HG02884 (cell line): ENCODE results near the gene SIGLEC11.
"Not testable (repeated sequence)": the region's sequence is repeated elsewhere in the genome, so short reads cannot be mapped to it uniquely, and the experiment has no call there.

Experiments
- ATAC-seq: cut with Tn5 transposase; IDR thresholded peaks from one replicate; pipeline ENCODE4 v1.9.1; 2021; ENCODE audit warnings: mild to moderate bottlenecking, moderate library complexity; ENCODE audit not compliant: unreplicated experiment

The SIGLEC11 gene

DNA sequence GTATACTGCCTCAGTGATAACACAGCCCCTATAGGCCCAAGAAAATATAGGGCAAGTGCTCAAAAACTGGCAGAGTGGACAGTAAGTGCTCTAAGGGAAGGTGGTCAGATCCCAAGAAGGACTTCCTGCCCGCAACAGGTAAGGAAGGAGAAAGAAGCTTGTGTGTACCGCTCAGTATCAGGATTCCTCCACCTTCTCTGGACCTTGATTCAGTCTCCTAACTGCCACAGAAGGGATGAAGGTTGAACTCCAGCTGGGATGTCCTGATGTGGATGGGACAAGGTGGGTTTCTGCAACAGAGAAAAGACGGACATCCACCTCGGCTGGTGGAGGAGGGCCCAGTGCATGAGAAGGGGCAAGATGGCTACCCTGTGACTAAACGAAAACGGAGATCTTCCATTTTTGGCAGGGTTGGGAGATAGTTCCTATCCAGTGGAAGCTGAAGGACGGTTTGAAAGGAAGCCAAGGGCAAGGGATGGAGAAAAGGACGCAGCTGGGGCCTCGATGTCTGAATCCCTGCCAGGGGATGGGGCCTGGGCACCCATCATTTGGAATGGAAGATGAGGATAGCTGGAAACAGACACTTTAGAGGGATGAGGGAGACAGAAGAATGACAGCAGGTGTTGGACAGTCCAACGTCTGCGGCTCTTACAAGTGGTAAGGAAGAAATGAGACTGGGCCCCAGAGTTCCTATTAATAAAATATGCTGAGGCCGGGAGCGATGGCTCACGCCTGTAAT is 33.3 kb downstream of the SIGLEC11 start:
- no peak for ATAC-seq

DNA sequence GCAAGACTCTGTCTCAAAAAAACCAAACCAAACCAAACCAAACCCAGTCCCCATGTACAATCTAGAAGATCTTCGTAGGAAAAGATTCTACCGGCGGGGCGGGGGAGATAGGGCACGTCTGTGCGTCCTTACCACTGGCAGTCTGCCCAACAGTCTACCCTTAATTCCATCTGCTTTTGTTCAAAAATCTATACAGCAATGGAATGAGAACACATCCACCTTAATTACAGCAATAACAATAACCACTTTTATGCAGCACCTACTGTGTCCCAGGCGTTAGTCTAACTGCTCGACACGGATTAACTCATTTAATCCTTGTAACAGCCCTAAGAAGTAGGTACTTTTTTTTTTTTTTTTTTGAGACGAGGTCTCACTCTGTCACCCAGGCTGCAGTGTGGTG is 34.5 kb downstream of the SIGLEC11 start:
- ATAC-seq = no peak

DNA sequence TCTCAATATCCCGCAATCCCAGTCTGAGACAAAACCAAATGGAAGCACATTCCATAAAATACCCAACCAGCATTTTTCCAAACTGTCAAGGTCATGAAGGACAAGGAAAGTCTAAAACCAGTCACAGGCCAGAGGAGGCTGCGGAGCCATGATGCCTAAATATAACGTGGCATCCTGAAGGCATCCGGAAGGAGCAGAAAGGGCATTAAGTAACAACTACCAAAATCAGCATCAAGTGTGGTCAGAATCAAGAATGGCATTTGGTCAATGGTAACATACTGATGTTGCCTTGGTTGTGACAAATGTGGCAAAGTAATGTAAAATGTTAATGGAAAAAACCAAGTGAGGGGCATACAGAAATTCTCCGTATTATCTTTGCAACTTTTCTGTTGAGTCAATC is 35.5 kb downstream of the SIGLEC11 start:
- no peak for ATAC-seq

DNA sequence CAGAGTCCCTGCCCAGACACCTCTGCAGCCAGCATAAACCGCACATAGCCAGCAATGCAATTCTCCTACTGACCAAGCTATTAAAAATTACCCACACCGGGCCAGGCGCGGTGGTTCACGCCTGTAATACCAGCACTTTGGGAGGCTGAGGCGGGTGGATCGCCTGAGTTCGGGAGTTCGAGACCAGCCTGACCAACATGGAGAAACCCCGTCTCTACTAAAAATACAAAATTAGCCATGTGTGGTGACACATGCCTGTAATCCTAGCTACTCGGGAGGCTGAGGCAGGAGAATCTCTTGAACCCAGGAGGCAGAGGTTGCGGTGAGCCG is 36.1 kb downstream of the SIGLEC11 start:
- ATAC-seq = not testable (repeated sequence)

DNA sequence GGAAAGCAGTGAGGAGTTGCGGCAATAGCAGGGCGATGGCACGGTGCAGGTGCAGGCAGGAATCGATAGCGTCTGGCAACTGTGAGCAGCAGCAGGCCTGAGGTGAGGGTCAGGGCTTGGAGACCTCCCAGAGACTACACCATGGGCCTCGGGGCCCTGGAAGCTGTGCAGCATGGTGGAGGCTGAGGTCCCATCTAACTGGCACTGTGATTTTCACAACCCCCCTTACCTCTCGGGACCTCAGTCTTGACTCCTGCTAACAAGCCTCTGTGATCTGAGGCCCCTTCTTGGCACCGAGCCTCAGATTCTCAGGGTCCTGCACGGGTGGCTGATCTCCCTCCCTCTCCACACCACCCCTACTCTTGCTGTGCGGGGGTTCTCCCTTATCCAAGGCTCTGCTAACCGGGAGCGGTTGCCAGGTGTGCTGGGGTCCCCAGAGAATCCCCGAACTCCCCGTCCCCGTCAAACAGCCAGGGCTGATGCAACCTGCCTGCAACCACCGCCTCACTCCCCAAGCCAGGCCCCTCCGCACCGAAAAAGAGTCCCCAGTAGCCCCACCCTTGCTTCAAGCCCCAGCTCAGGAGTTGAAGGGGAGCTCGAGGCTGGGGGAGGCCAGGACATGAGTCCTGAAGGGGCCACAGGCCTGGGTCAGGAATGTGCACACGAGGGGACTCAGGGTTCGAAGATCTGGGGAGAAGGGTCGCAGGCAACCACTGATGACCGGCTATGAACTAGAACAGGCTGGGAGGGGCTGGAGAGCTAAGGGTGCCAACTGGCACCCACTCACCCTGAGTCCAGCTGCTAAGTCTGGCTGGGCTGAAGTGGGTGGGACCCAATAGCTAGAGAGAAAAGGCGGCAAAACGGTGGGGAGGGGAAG is 36.7 kb downstream of the SIGLEC11 start:
- no peak for ATAC-seq

DNA sequence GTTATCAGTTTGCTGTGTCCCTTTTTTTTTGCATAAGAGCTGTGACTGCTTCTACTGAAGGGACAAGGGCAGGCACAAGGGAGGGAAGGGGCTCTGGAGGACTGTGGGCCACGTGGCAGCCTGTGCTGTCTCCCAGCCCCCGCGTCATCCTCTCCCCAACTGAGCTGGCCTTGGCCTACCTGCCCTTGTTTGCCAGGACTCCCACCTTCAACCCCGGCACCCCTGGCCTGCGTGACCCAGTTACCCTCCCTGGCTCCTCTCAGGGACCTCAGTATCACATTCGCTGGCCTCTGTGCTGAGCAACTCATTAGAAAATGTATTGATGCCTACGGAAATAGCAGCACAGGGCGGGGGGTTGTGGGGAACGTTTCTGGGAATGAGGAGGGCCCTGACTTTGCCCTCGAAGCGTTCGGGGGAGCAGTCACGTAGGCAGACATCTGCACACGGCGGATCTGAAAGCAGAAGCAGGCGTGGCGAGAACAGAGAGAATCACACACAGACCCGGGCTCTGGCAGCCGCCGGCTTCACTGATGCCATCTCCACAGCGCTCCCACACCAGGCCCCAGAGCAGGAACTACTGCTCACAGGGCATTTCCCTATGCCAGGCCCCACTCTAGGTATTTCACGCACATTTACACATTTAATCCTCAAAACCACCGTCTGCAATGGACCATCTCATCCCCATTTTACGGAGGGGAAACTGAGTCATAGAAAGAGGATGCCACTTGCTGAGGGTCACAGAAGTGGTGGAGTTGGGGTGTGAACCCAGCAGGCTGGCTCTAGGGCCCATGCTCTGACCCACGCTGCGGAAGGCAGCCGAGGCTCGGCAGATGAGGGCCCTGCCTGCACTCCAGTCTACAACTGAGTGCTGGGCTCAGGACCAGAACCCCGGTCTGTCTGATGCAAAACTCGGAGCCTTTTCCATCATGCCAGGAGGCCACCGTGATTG is 37.6 kb downstream of the SIGLEC11 start:
- ATAC-seq = no peak

DNA sequence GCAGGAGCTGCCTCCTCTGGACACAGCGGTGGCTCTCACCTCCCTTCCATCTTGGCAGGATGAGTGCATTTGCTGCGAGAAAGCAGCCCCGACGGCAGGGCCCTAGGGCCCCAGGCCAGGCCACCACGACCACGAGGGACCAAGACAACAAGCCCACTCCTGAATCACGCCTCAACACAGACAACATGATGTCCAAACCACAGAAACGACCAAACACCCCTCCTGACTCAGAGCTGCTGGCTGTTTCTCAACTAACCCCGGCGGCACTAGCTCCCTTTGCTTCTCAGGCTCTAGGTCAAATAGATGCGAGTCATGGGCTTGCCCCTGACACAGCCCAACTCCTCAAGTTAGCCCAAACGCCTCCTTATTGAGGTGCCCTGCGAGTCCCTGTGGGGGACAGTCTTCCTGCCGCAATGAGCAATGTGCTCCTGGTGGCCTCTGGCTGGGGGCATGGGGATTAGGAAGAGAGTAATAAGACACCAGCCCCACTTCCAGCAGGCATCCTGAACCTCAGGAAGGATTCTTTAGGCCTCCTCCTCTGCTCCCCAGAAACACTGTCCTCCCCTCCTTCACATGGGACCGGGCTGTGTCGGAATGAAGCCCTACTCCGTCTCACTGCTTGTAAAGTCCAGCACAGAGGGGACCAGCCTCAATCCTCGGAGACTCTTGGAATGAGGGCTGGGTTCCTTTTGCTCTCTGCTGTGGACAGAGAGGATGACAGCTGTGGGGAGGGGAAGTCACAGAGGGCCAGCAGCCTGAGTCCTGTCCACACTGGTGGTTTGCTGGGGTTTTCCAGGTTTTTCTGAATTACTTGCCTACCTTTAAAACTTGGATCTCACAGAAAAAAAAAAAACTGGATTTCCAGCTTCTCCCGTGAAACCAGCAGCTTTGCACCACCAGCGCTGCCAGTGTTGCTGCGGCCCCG is 38.8 kb downstream of the SIGLEC11 start:
- no peak for ATAC-seq

DNA sequence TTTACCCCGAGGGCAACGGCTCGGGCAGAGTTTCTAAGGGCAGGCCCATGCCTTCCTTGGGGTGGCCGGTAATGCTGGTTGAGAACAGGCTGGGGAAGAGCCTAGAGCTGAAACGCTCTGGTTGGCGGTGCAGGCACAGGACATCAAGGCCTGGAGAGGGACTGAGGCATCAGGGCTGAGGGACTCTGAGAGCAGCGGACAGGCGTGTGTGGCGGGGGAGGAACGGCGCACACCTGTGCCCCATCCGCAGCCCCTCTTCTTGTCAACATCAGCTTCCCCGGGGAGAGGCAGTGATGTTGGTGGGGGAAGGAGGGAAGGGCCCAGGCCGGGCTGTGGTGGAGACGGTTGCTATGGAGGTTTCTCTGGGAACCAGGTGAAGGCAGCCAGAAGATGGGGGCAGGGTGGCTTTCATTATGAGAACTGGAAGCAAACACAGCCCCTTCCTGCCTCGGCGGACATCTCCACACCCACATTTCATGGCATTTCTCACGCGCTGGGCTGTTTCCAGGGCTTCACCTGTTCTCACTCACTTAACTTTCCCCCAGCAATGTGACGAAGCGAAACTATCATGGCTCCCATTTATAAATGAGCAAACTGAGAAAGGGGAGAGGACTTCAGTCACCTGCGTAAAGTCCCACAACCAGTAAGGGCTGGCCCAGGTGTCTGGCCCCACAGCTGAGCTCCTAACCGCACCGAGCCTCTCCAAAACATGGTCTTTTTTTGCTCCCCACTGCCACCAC is 40.2 kb downstream of the SIGLEC11 start:
- ATAC-seq = no peak

DNA sequence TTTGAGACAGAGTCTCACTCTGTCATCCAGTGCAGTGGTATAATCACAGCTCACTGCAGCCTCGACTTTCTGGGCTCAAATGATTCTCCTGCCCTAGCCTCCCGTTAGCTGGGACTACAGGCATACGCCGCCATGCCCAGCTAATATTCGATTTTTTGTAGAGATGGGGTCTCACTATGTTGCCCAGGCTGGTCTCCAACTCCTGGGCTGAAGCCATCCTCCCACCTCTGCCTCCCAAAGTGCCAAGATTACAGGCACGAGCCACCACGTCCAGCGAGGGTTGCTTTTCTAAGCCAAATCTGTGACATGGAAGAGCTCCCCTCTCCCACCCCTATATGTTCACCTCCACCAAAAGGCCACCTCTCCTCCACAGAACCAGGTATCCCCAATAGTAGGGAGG is 42.9 kb downstream of the SIGLEC11 start:
- no peak for ATAC-seq

DNA sequence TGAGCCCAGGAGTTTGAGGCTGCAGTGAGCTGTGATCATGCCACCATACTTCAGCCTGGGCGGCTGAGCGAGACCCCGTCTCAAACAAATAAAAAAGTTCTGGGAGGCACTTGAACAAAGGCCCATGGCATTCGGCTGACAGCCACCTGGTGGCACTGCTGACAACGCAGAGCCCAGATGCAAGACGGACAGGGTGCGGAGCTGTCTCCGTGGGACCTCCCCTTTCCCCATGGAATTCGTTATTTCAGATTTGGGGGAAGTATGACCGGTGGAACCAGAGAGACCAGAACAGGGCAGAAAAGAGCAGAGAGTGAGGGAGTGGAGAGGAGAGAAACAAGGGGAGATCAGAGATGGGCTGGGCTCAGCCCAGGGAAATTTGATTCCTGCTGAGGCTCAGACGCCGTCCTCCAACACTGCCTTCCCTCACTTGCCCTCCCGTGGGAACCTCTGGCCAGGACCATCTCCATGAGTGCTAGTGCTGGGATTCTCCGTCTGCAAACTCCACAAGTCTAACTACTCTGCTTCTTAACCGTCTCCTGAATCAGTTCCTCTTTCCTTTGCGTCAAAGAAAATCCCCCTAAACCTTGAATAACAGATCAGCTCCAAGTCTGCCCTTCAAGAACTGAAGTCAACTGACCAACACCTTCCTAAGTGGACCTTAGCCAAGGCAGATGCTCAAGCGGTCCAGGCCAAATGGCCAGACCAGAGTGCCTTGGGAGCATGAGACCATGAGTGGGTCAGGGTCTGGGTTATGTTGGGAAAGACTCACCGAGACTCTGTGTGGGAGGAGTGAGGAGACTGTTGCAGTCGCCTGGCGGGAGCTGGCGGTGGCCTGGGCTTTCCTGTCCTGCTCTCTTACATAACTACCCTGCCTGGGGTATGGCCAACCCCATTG is 43.9 kb downstream of the SIGLEC11 start:
- ATAC-seq = no peak

DNA sequence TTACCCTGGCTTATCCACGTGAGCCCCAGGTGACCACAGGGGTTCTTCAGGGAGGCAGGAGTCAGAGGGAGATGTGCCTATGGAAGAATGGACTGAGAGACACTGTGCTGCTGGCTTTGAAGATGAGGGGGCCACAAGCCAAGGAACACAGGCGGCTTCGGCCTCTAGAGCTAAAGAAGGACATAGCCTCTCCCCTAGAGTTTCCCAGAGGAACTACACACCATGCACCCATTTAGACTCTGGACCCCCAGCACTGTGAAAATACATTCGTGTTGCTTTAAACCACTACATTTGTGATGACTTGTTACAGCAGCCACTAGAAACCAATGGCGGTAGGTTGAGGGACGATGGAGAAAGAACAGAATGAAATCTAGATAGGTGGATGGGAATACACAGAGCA is 45.7 kb downstream of the SIGLEC11 start:
- no peak for ATAC-seq

DNA sequence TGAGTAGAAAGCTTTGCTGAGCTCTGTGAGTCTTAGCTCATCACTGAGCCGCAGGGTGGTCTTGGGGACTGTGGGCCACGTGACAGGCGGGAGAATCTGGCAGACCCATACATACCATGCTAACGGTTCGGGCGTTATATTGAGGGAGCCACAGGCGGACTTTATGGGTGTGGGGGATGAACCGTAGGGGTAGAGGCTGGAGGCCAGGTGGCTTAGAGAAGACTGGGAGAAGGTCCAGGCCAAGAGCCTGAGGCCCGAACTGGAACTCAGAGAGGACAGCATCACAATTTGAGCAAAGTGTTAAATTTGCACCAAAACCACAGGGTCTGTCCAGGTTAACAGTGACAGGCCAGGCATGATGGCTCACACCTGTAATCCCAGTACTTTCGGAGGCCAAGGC is 47.3 kb downstream of the SIGLEC11 start:
- no peak for ATAC-seq

DNA sequence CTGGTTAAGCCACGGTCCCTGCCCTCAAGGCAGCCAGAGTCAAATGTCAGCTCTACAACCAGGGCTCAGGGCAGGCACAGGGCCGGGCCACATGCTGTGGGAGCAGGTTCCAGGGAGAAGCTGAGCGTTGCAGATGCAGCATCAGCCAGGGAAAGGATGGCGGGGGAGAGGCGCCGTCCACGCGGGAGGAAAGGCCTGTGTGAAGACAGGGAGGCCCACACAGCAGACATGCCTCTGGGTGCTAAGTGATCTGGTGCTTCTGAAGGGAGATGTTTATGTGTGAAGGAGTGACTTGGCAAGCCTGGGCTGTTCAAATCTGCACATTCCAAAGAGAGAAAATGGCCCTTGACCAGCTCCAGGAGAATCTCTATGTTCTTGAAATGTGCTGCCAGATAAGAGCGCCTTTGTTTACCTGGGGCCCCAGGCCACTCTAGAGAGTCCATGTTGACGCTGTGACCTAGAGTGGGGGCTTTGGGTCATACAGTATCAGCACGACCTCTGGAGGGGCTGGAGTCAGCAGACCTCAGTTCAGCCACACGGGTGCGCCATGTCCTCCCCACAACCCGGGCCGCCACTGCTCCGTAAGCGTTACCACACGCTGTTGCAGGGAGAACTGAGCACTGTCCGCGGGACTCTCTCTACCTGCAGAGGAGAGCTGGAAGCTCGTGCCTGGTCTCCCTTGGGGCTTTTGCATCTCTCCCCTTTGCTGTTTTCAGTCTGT is 47.8 kb downstream of the SIGLEC11 start:
- ATAC-seq = no peak

DNA sequence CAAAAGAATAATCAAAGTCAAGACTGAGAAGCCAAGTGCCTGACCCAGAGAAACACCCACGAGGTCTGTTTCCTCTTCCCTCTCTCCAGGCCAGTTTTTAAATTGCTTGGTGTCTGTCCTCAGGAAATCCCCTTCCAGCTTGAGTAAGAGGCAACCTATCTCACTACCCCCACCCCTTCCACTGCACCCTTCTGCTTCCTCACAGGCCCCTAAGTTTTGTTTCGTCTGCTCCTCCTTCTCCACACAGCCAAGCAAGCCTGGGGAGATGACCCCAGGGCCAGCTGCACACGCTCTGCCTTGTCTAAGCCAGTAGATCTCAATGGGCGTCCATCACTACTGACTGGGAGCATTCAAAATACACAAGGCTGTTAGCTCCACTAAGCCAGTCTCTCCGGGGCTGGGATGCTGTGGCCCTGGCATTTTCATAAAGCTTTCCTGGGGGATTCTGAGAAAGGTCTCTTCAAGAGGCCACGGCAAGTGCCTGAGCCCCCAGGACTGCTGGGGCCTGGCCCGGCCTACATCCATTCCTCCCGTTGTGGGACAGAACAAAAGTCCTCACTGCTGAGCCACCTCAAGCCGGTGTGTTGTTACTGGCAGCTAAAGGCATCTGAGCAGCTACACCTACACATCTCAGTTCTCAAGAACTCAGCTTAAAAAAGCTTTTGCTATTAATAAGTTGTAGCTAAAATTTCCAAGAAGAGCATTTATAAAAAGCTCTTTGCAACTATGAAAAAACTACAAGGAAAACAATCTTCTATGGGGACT is 49.4 kb downstream of the SIGLEC11 start:
- no peak for ATAC-seq

DNA sequence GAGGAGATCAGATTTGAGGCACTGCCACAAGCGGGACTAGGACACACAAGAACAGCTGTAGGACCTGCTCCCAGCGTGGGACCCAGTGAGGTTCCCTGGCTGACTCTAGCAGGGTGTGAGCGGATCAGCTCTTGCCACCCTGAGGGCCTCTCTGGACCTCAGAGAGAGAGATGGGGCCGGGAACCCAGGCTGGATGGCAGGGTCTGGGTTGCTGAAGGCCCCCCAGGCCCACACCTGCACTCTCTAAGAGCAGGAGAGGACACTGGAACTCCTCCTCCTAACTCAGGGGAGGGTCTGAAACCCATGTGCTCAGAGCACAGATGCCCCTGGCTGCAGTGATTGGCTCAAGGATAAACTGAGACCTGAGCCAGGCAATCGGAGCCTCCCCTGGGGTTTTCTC is 50.8 kb downstream of the SIGLEC11 start:
- no peak for ATAC-seq

DNA sequence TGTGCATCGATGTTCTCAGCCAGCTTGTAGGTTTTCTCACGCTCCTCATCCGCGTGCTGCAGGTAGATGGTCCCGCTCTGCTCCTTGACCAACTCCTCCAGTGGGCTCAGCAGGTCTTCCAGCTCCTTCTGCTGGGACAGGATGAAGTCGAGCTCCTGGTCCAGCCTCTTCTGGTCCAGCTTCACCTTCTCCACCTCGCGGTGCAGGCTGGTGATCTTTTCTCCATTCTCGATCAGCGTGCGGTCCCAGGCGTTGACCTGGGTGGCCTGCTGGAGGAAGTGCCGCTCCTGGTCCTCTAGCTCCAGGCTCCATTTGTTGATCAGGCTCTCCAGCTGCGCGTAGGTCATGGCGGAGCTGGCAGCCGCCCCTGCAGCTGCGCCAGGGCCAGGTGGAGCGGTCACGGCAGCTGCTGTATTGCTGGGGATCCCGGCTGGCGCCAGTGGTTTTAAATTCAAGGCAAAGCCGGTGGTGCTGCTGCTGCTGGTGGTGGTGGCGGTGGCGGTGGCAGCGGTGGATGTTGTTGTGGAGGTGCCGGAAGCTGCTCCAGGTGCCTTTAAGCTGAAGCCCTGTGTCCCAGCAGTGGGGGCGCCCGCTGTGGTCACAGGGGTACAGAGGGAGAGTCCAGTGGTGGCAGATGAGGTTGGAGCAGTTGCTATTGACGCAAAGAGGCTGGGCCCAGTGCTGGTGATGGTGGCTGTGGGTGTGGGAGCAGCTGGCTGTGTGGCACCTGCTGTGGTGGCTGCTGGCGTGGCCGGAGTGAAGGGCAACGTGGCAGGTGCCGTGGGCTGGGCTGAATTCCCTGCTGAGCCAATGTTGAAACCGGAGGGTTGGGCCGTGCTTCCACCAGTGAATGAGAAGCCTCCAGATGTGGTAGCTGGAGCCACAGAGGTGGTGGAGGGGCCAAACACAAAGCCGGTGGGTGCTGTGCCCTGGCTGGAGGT is 52.2 kb downstream of the SIGLEC11 start:
- no peak for ATAC-seq
